GM23338 (cell line): ENCODE measurements around the gene PAX2. TPM values are rescaled to one million over a fixed set of nuclear protein-coding genes. Genes with fewer than 3 reads are reported as not detected.

Source experiments
- ATAC-seq: fragments of 200-7000 bp; cut with Tn5 transposase; 3 replicates; pipeline ENCODE4 v1.9.1; 2020
- DNase-seq: peaks from one replicate; pipeline ENCODE4 v3.0.0-alpha.2; 2015; ENCODE audit warnings: low spot score
- H2AFZ ChIP-seq: fragments of 200-600 bp; sonication (generic); 2 replicates; pipeline ENCODE4 v1.8.0; 2016; ENCODE audit warnings: antibody characterized with exemption, mild to moderate bottlenecking, moderate library complexity
- H3F3A ChIP-seq: fragments of 200-600 bp; sonication (generic); replicated peaks from 2 replicates; pipeline ENCODE4 v1.8.0; 2017; ENCODE audit warnings: antibody characterized with exemption, mixed run types, low read depth
- H3K27ac ChIP-seq: fragments of 200-600 bp; sonication (generic); 2 replicates; pipeline ENCODE4 v1.6.1; 2016; ENCODE audit warnings: low read depth
- H3K27me3 ChIP-seq: fragments of 200-600 bp; sonication (generic); 2 replicates; pipeline ENCODE4 v1.8.0; 2016; ENCODE audit warnings: mild to moderate bottlenecking, mixed run types, moderate library complexity; ENCODE audit not compliant: insufficient read depth
- H3K36me3 ChIP-seq: fragments of 200-600 bp; sonication (generic); 2 replicates; pipeline ENCODE4 v1.8.0; 2016; ENCODE audit warnings: mild to moderate bottlenecking; ENCODE audit not compliant: insufficient read depth
- H3K4me1 ChIP-seq: fragments of 200-600 bp; sonication (generic); 2 replicates; pipeline ENCODE4 v1.8.0; 2016; ENCODE audit warnings: mild to moderate bottlenecking, moderate library complexity; ENCODE audit not compliant: insufficient read depth
- H3K4me2 ChIP-seq: fragments of 200-600 bp; sonication (generic); 2 replicates; pipeline ENCODE4 v1.7.1; 2017; ENCODE audit warnings: mixed run types
- H3K4me3 ChIP-seq: fragments of 200-600 bp; sonication (generic); 2 replicates; pipeline ENCODE4 v1.6.1; 2016; ENCODE audit warnings: mixed run types
- H3K79me2 ChIP-seq: fragments of 200-600 bp; sonication (generic); replicated peaks from 2 replicates; pipeline ENCODE4 v1.8.0; 2017; ENCODE audit warnings: mild to moderate bottlenecking; ENCODE audit not compliant: insufficient read depth
- H3K9me2 ChIP-seq: fragments of 200-600 bp; sonication (generic); 2 replicates; pipeline ENCODE4 v1.8.0; 2017; ENCODE audit not compliant: insufficient read depth
- H4K20me1 ChIP-seq: fragments of 200-600 bp; sonication (generic); replicated peaks from 2 replicates; pipeline ENCODE4 v1.8.0; 2017; ENCODE audit warnings: mild to moderate bottlenecking; ENCODE audit not compliant: insufficient read depth
- H3K27ac Mint-ChIP-seq: 2 replicates; pipeline ENCODE4 v1.8.0; 2020; ENCODE audit warnings: inconsistent platforms, mild to moderate bottlenecking, moderate library complexity, mixed read lengths
- H3K27me3 Mint-ChIP-seq: 3 replicates; pipeline ENCODE4 v1.8.0; 2022; ENCODE audit warnings: low read depth, mild to moderate bottlenecking, moderate library complexity, mixed read lengths, inconsistent platforms; ENCODE audit not compliant: insufficient read depth, poor library complexity
- H3K36me3 Mint-ChIP-seq: 3 replicates; pipeline ENCODE4 v1.8.0; 2021; ENCODE audit warnings: low read depth, mild to moderate bottlenecking, inconsistent platforms, moderate library complexity, mixed read lengths
- H3K4me1 Mint-ChIP-seq: 3 replicates; pipeline ENCODE4 v1.8.0; 2020; ENCODE audit warnings: mild to moderate bottlenecking, inconsistent platforms, mixed read lengths
- H3K4me3 Mint-ChIP-seq: 3 replicates; pipeline ENCODE4 v1.8.0; 2021; ENCODE audit warnings: moderate library complexity, mild to moderate bottlenecking, inconsistent platforms, mixed read lengths
- H3K9me3 Mint-ChIP-seq: 3 replicates; pipeline ENCODE4 v1.8.0; 2020; ENCODE audit warnings: moderate library complexity, mild to moderate bottlenecking, inconsistent platforms, mixed read lengths
- CREB1 ChIP-seq: fragments of 250-450 bp; sonication (Bioruptor Pico); IDR thresholded peaks from 2 replicates; pipeline ENCODE4 v1.5.0; 2020; ENCODE audit warnings: low read depth, mild to moderate bottlenecking, moderate library complexity
- ETS1 ChIP-seq: IDR thresholded peaks from 2 replicates; pipeline ENCODE4 v1.6.1; 2016; ENCODE audit warnings: antibody characterized with exemption
- EZH2 ChIP-seq: fragments of 200-600 bp; sonication (generic); IDR thresholded peaks from one replicate; pipeline ENCODE4 v1.8.0; 2017; ENCODE audit warnings: antibody characterized with exemption, mild to moderate bottlenecking, low read depth; ENCODE audit not compliant: unreplicated experiment
- EZH2phosphoT487 ChIP-seq: fragments of 200-600 bp; sonication (generic); IDR thresholded peaks from one replicate; pipeline ENCODE4 v1.8.1; 2018; ENCODE audit warnings: antibody characterized with exemption; ENCODE audit not compliant: unreplicated experiment
- POLR2AphosphoS5 ChIP-seq: IDR thresholded peaks from 2 replicates; pipeline ENCODE4 v1.6.1; 2016; ENCODE audit warnings: antibody characterized with exemption, low read depth
- REST ChIP-seq: IDR thresholded peaks from one replicate; pipeline ENCODE4 v1.6.1; 2018; ENCODE audit warnings: antibody characterized with exemption; ENCODE audit not compliant: unreplicated experiment
- ZNF114 ChIP-seq: fragments of 250-450 bp; sonication (Bioruptor Pico); IDR thresholded peaks from 2 replicates; pipeline ENCODE4 v1.5.0; 2020; ENCODE audit warnings: mild to moderate bottlenecking, moderate library complexity
- ZNF331 ChIP-seq: fragments of 250-450 bp; sonication (Bioruptor Pico); IDR thresholded peaks from 2 replicates; pipeline ENCODE4 v1.5.0; 2020; ENCODE audit warnings: low read depth, mild to moderate bottlenecking, moderate library complexity
- polyA plus RNA-seq: library from polyadenylated mRNA; unstranded; fragments of >200 nt; fragmentation: Nextera tagmentation; extraction: Ambion mirVana; gene quantifications from 2 replicates; pipeline ENCODE4 v1.2.1, GENCODE V29; 2016
- total RNA-seq: library from RNA; depleted of rRNA; stranded (reverse); fragments of >200 nt; shearing (Covaris generic); gene quantifications from 2 replicates; pipeline ENCODE4 v1.2.3, GENCODE V29; 2014
- TF ChIP-seq, protein P1 (sequence below), 2 experiments: fragments of 200-600 bp in 1 of 2; sonication (generic) in 1 of 2; conservative IDR thresholded peaks; 2 replicates each; pipeline versions ENCODE4 v1.5.1 to v1.6.1; 2016 to 2017; ENCODE audit warnings: antibody characterized with exemption in 2 of 2, low read depth in 2 of 2, mild to moderate bottlenecking in 2 of 2, moderate library complexity in 1 of 2

PAX2 gene
- total and polyA plus RNA-seq, 2 experiments from 2014 or later = not detected

DNA sequence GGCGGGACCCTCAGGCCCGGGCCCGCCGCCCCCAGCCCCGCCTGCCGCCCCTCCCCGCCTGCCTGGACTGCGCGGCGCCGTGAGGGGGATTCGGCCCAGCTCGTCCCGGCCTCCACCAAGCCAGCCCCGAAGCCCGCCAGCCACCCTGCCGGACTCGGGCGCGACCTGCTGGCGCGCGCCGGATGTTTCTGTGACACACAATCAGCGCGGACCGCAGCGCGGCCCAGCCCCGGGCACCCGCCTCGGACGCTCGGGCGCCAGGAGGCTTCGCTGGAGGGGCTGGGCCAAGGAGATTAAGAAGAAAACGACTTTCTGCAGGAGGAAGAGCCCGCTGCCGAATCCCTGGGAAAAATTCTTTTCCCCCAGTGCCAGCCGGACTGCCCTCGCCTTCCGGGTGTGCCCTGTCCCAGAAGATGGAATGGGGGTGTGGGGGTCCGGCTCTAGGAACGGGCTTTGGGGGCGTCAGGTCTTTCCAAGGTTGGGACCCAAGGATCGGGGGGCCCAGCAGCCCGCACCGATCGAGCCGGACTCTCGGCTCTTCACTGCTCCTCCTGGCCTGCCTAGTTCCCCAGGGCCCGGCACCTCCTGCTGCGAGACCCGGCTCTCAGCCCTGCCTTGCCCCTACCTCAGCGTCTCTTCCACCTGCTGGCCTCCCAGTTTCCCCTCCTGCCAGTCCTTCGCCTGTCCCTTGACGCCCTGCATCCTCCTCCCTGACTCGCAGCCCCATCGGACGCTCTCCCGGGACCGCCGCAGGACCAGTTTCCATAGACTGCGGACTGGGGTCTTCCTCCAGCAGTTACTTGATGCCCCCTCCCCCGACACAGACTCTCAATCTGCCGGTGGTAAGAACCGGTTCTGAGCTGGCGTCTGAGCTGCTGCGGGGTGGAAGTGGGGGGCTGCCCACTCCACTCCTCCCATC is 82.7 kb downstream of the PAX2 start:
- peaks cover 26% of the 10 kb centered on the region for H3K4me1 ChIP-seq
- peak; percentile 48 for ATAC-seq
- H4K20me1 ChIP-seq = peaks cover 5% of the 10 kb centered on the region
- H3K4me2 ChIP-seq = peak overlapping the region; percentile 77
- H3K27ac ChIP-seq = no peak overlapping the region
- TF ChIP-seq ETS1 = no peak
- TF ChIP-seq ZNF114 = no peak
- TF ChIP-seq, protein P1, sequence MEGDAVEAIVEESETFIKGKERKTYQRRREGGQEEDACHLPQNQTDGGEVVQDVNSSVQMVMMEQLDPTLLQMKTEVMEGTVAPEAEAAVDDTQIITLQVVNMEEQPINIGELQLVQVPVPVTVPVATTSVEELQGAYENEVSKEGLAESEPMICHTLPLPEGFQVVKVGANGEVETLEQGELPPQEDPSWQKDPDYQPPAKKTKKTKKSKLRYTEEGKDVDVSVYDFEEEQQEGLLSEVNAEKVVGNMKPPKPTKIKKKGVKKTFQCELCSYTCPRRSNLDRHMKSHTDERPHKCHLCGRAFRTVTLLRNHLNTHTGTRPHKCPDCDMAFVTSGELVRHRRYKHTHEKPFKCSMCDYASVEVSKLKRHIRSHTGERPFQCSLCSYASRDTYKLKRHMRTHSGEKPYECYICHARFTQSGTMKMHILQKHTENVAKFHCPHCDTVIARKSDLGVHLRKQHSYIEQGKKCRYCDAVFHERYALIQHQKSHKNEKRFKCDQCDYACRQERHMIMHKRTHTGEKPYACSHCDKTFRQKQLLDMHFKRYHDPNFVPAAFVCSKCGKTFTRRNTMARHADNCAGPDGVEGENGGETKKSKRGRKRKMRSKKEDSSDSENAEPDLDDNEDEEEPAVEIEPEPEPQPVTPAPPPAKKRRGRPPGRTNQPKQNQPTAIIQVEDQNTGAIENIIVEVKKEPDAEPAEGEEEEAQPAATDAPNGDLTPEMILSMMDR (conservative IDR thresholded peaks at IDR 0.05; ENCODE audit: low read depth in 2 of 2) = peak in 1 of 2 experiments; percentile 22; a peak in 1 of 4 replicates
- TF ChIP-seq REST = no peak
- no peak for TF ChIP-seq ZNF331 (CRISPR knock-in tag)
- TF ChIP-seq CREB1 (CRISPR knock-in tag) = no peak
- TF ChIP-seq EZH2phosphoT487 = peak; percentile 59
- TF ChIP-seq POLR2AphosphoS5 = no peak
- TF ChIP-seq EZH2 = peak; percentile 91
- Mint-ChIP-seq H3K27me3 (peaks cover 97% of the 10 kb centered on the region), H3K4me1 (peaks cover 39% of the 10 kb centered on the region), H3K36me3 (no peaks in the 10 kb centered on the region; the same call in 2 of the 3 replicates), H3K4me3 (peak overlapping the region; percentile 63), H3K9me3 (peaks cover 2% of the 10 kb centered on the region; the same call in 2 of the 3 replicates), H3K27ac (no peak overlapping the region)
- H3K79me2 ChIP-seq = no peaks in the 10 kb centered on the region
- peak overlapping the region; percentile 52 for H3K4me3 ChIP-seq
- H3F3A ChIP-seq = no peaks in the 10 kb centered on the region
- H3K36me3 ChIP-seq = no peaks in the 10 kb centered on the region
- no peaks in the 10 kb centered on the region for H3K9me2 ChIP-seq
- DNase-seq = peak; percentile 77
- H3K27me3 ChIP-seq = peaks cover 100% of the 10 kb centered on the region
- H2AFZ ChIP-seq = peak overlapping the region; percentile 32; the same call in 1 of the 2 replicates
